Hepatocyte (in vitro differentiated cells): ENCODE measurements around the gene TRIM15. TPM values are rescaled to one million over a fixed set of nuclear protein-coding genes. Genes with fewer than 3 reads are reported as not detected.

Experiments used
- DNase-seq: peaks from one replicate; pipeline ENCODE4 v3.0.0-alpha.2; 2016; ENCODE audit warnings: low spot score
- H2AFZ ChIP-seq: fragments of 200-600 bp; sonication (generic); 2 replicates; pipeline ENCODE4 v1.6.0; 2016; ENCODE audit warnings: antibody characterized with exemption, mild to moderate bottlenecking
- H3K27ac ChIP-seq: fragments of 200-600 bp; sonication (generic); 2 replicates; pipeline ENCODE4 v1.5.1; 2016; ENCODE audit warnings: mild to moderate bottlenecking
- H3K27me3 ChIP-seq: fragments of 200-600 bp; sonication (generic); 2 replicates; pipeline ENCODE4 v1.6.1; 2016
- H3K36me3 ChIP-seq: fragments of 200-600 bp; sonication (generic); replicated peaks from 2 replicates; pipeline ENCODE4 v1.5.1; 2016; ENCODE audit warnings: low read depth; ENCODE audit not compliant: insufficient read depth
- H3K4me1 ChIP-seq: fragments of 200-600 bp; sonication (generic); 2 replicates; pipeline ENCODE4 v1.5.1; 2016; ENCODE audit warnings: mild to moderate bottlenecking, moderate library complexity; ENCODE audit not compliant: insufficient read depth
- H3K4me2 ChIP-seq: fragments of 200-600 bp; sonication (generic); 2 replicates; pipeline ENCODE4 v1.6.0; 2016
- H3K4me3 ChIP-seq: fragments of 200-600 bp; sonication (generic); 2 replicates; pipeline ENCODE4 v1.5.1; 2016; ENCODE audit warnings: mild to moderate bottlenecking
- H3K79me2 ChIP-seq: fragments of 200-600 bp; sonication (generic); 2 replicates; pipeline ENCODE4 v1.6.0; 2017; ENCODE audit warnings: mild to moderate bottlenecking
- H3K9me2 ChIP-seq: fragments of 200-600 bp; sonication (generic); replicated peaks from 2 replicates; pipeline ENCODE4 v1.6.0; 2017; ENCODE audit warnings: mild to moderate bottlenecking; ENCODE audit not compliant: insufficient read depth
- H3K9me3 ChIP-seq: fragments of 200-600 bp; sonication (generic); 2 replicates; pipeline ENCODE4 v1.5.1; 2016; ENCODE audit warnings: low read depth, mild to moderate bottlenecking
- H4K20me1 ChIP-seq: fragments of 200-600 bp; sonication (generic); 2 replicates; pipeline ENCODE4 v1.6.0; 2016; ENCODE audit warnings: mild to moderate bottlenecking; ENCODE audit not compliant: insufficient read depth, poor library complexity, severe bottlenecking
- CTCF ChIP-seq: fragments of 200-600 bp; sonication (generic); IDR thresholded peaks from 2 replicates; pipeline ENCODE4 v1.5.1; 2016; ENCODE audit warnings: antibody characterized with exemption, mild to moderate bottlenecking; ENCODE audit not compliant: poor library complexity
- EZH2 ChIP-seq: fragments of 200-600 bp; sonication (generic); IDR thresholded peaks from 2 replicates; pipeline ENCODE4 v1.6.1; 2016; ENCODE audit warnings: antibody characterized with exemption, mild to moderate bottlenecking, borderline replicate concordance
- EZH2phosphoT487 ChIP-seq: fragments of 200-600 bp; sonication (generic); IDR thresholded peaks from one replicate; pipeline ENCODE4 v1.6.1; 2018; ENCODE audit warnings: antibody characterized with exemption, mild to moderate bottlenecking, low read depth, moderate library complexity; ENCODE audit not compliant: unreplicated experiment, severe bottlenecking
- WGBS: methylation state at CpG from one replicate; pipeline ENCODE4 v1.1.6; 2016; ENCODE audit warnings: low lambda C conversion rate; ENCODE audit errors: missing lambda C conversion rate; 5-methylcytosine and 5-hydroxymethylcytosine counted together
- polyA plus RNA-seq: library from polyadenylated mRNA; unstranded; fragments of >200 nt; fragmentation: Nextera tagmentation; extraction: Ambion mirVana; gene quantifications from 2 replicates; pipeline ENCODE4 v1.2.1, GENCODE V29; 2016
- total RNA-seq: library from RNA; depleted of rRNA; stranded (reverse); fragments of >200 nt; gene quantifications from 2 replicates; pipeline ENCODE4 v1.2.3, GENCODE V29; 2014

Gene TRIM15
- total and polyA plus RNA-seq, 2 experiments from 2014 or later, result 1.2 to 2.6 TPM

DNA sequence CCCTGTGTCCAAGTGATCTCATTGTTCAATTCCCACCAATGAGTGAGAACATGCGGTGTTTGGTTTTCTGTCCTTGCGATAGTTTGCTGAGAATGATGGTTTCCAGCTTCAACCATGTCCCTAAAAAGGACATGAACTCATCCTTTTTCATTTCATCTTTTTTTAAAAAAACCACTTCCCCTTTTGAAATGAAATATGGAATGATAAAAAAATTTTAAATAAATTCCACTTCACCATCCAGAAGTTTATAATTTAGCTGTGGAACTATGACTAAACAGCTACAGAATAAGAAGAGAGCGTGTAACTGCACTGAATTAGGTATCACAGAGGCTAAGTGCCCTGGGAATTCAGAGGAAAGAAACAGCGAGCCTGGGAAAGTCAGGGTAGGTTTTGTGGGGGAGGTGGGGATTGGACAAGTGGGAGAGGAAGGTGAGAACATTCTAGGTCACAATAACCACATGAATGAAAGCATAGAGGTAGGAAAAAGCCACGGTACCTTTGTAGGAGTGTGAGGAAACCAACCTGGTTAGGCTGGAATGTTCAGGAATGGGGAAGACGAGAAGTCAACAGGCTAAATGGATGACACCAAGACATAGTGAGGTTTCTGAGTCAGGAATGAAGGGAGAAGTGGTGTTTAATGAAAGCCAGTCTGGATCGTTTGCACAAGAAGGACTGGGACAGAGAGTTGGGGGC lies 13.3 kb upstream of the TRIM15 start:
- no peaks in the 10 kb centered on the region for H3K27me3 ChIP-seq

GRCh38 chr6:30150671-30151395 lies 12.5 kb upstream of the TRIM15 start:
- Histone ChIP-seq H3K27me3 (no peaks in the 10 kb centered on the region), H3K9me3 (no peaks in the 10 kb centered on the region), H3K4me3 (no peak overlapping the region), H3K27ac (no peak overlapping the region), H3K36me3 (no peaks in the 10 kb centered on the region), H4K20me1 (no peaks in the 10 kb centered on the region), H3K9me2 (no peaks in the 10 kb centered on the region), H2AFZ (no peak overlapping the region), H3K4me2 (no peak overlapping the region), H3K4me1 (peaks cover 12% of the 10 kb centered on the region), H3K79me2 (no peaks in the 10 kb centered on the region)
- DNase-seq, result no peak
- WGBS, result 89% methylated on average over 10 of the region's 10 CpGs
- TF ChIP-seq EZH2phosphoT487, result no peak
- TF ChIP-seq CTCF, result no peak
- TF ChIP-seq EZH2, result no peak

More for the DNA sequence above, 13.3 kb upstream of the TRIM15 start:
- Histone ChIP-seq H3K27ac (no peak overlapping the region), H3K36me3 (no peaks in the 10 kb centered on the region), H3K4me2 (no peak overlapping the region), H3K79me2 (no peaks in the 10 kb centered on the region), H3K4me3 (no peak overlapping the region), H4K20me1 (no peaks in the 10 kb centered on the region), H3K9me2 (no peaks in the 10 kb centered on the region), H3K9me3 (no peaks in the 10 kb centered on the region), H2AFZ (no peak overlapping the region), H3K4me1 (peaks cover 7% of the 10 kb centered on the region)
- no peak for DNase-seq
- TF ChIP-seq EZH2phosphoT487 (no peak), EZH2 (no peak), CTCF (no peak)
- WGBS, result 78% methylated on average over 7 of the region's 7 CpGs

GRCh38 chr6:30151580-30151979 lies 11.8 kb upstream of the TRIM15 start:
- H3K9me2 ChIP-seq, result no peaks in the 10 kb centered on the region
- H3K79me2 ChIP-seq, result no peaks in the 10 kb centered on the region
- no peak overlapping the region for H3K4me2 ChIP-seq
- TF ChIP-seq EZH2 (no peak), EZH2phosphoT487 (no peak), CTCF (no peak)
- H3K27ac ChIP-seq, result no peak overlapping the region
- peaks cover 4% of the 10 kb centered on the region for H3K27me3 ChIP-seq
- no peaks in the 10 kb centered on the region for H3K36me3 ChIP-seq
- WGBS, result 70% methylated on average over 3 of the region's 3 CpGs
- H3K9me3 ChIP-seq, result no peaks in the 10 kb centered on the region
- H3K4me1 ChIP-seq, result peaks cover 14% of the 10 kb centered on the region
- no peak for DNase-seq
- H2AFZ ChIP-seq, result no peak overlapping the region
- H3K4me3 ChIP-seq, result no peak overlapping the region
- H4K20me1 ChIP-seq, result no peaks in the 10 kb centered on the region
